K562 (cell line): ENCODE results near the gene NPHP1. TPM values are rescaled to one million over a fixed set of nuclear protein-coding genes. Genes with fewer than 3 reads are reported as not detected.

Experiments used
- CHD2 ChIP-seq: IDR thresholded peaks from 2 replicates; pipeline ENCODE4 v1.6.1; 2011; ENCODE audit warnings: low read depth, low read length
- CHD7 ChIP-seq: fragments of 200-600 bp; sonication (generic); IDR thresholded peaks from one replicate; pipeline ENCODE4 v1.6.1; 2012; ENCODE audit warnings: mild to moderate bottlenecking, low read depth, low read length, inconsistent platforms
- DIDO1 ChIP-seq: fragments of 450-650 bp; IDR thresholded peaks from 2 replicates; pipeline ENCODE4 v1.6.1; 2016; ENCODE audit warnings: low read depth, missing biosample characterization, missing genetic modification characterization
- E2F3 ChIP-seq: fragments of 250-450 bp; sonication (Bioruptor Pico); IDR thresholded peaks from 2 replicates; pipeline ENCODE4 v1.4.0; 2020; ENCODE audit warnings: mild to moderate bottlenecking
- FOSL1 ChIP-seq: fragments of 200-800 bp; sonication (Bioruptor generic); conservative IDR thresholded peaks from 2 replicates; pipeline ENCODE4 v1.6.1; 2016; ENCODE audit warnings: missing genetic modification characterization, missing compliant biosample characterization
- HDAC8 ChIP-seq: fragments of 450-650 bp; IDR thresholded peaks from 2 replicates; pipeline ENCODE4 v1.6.1; 2016; ENCODE audit warnings: mild to moderate bottlenecking, missing genetic modification characterization, moderate library complexity, missing compliant biosample characterization
- RBM15 ChIP-seq: fragments of 200-400 bp; formaldehyde crosslinking; IDR thresholded peaks from 2 replicates; pipeline ENCODE4 v1.6.1; 2018; ENCODE audit warnings: mild to moderate bottlenecking, low read length, moderate library complexity; ENCODE audit not compliant: insufficient read depth
- RBM34 ChIP-seq: fragments of 200-400 bp; formaldehyde crosslinking; IDR thresholded peaks from 2 replicates; pipeline ENCODE4 v1.6.1; 2018; ENCODE audit warnings: low read length, borderline replicate concordance; ENCODE audit not compliant: insufficient read depth
- RBM39 ChIP-seq: fragments of 200-400 bp; formaldehyde crosslinking; optimal IDR thresholded peaks from 2 replicates; pipeline ENCODE3; 2018; ENCODE audit warnings: low read depth, low read length
- SMAD2 ChIP-seq: fragments of 150-350 bp; IDR thresholded peaks from 2 replicates; pipeline ENCODE4 v1.6.1; 2014; ENCODE audit warnings: low read depth, mild to moderate bottlenecking, low read length
- SMC3 ChIP-seq: conservative IDR thresholded peaks from 2 replicates; pipeline ENCODE4 v1.6.1; 2011; ENCODE audit warnings: low read depth, low read length, improper control_type of control experiment; ENCODE audit not compliant: insufficient read depth
- ZBTB1 ChIP-seq: sonication (generic); formaldehyde crosslinking; IDR thresholded peaks from 2 replicates; pipeline ENCODE4 v1.8.1; 2023; ENCODE audit warnings: missing genetic modification reagents, low read depth, mild to moderate bottlenecking, borderline replicate concordance
- ZNF212 ChIP-seq: fragments of 450-650 bp; formaldehyde crosslinking; IDR thresholded peaks from 2 replicates; pipeline ENCODE4 v1.4.0; 2020; ENCODE audit warnings: mild to moderate bottlenecking
- ZNF639 ChIP-seq, 2 experiments: fragments of 200-800 bp in 1 of 2; sonication (Bioruptor generic) in 1 of 2; sonication (generic) in 1 of 2; formaldehyde crosslinking in 1 of 2; IDR thresholded peaks in 1 of 2; conservative IDR thresholded peaks in 1 of 2; 2 replicates each; pipeline versions ENCODE4 v1.5.0 to v1.6.1; 2016 to 2020; ENCODE audit warnings: missing compliant biosample characterization in 1 of 2, missing genetic modification characterization in 1 of 2, missing genetic modification reagents in 1 of 2
- polyA plus RNA-seq, 8 experiments: library from polyadenylated mRNA; depleted of rRNA in 4 of 8; stranded (reverse) in 5 of 8; unstranded in 3 of 8; fragments of >200 nt; fragmentation: Nextera tagmentation in 2 of 8; fragmentation: Illumina TruSeq in 1 of 8; extraction: Ambion mirVana in 2 of 8; extraction: Trizol in 1 of 8; gene quantifications; 2 replicates each; pipeline versions ENCODE4 v1.2.1 to v1.2.3, GENCODE V29; 2011 to 2014; ENCODE audit warnings: inconsistent platforms in 1 of 8, missing spikeins in 1 of 8
- total RNA-seq, 7 experiments: library from RNA; depleted of rRNA in 6 of 7; stranded (reverse); fragments of >200 nt in 6 of 7; fragmentation: Illumina TruSeq in 2 of 7; extraction: Trizol in 2 of 7; gene quantifications; 2 replicates each; pipeline versions ENCODE4 v1.2.1 to v1.2.3, GENCODE V29; 2011 to 2021; ENCODE audit warnings: low replicate concordance in 1 of 7

The NPHP1 gene
- total and polyA plus RNA-seq, 9 of the 15 experiments (the other 6 are each of a cell fraction or from before 2014, with no cell fraction given): 0.11 to 0.32 (median 0.20) TPM; not detected in 5

- TF ChIP-seq HDAC8 (0 out of 2 replicates have a peak, but pooled peaks have one; percentile 44), DIDO1 (peak; percentile 90), ZNF639 (CRISPR knock-in tag; conservative IDR thresholded peaks at IDR 0.05 in 1 of 2, IDR thresholded peaks at IDR 0.05 in 1 of 2) (no peak), CHD2 (0 out of 2 replicates have a peak, but pooled peaks have one; percentile 20), ZNF212 (no peak), RBM15 (no peak), SMC3 (no peak), FOSL1 (no peak), ZBTB1 (0 out of 2 replicates have a peak, but pooled peaks have one; percentile 54), CHD7 (no peak), E2F3 (CRISPR knock-in tag) (no peak), SMAD2 (no peak), RBM39 (no peak), RBM34 (no peak)
These were observed 7.4 kb upstream of the NPHP1 start, which contains the start of gene MTLN (continued) for GRCh38 chr2:110211938-110212858.
